Measurements from ENCODE around the gene NPS.

Gene NPS

GRCh38 chr10:127564644-127565043 is 15.5 kb downstream of the NPS start:
- TF ChIP-seq, protein P1, sequence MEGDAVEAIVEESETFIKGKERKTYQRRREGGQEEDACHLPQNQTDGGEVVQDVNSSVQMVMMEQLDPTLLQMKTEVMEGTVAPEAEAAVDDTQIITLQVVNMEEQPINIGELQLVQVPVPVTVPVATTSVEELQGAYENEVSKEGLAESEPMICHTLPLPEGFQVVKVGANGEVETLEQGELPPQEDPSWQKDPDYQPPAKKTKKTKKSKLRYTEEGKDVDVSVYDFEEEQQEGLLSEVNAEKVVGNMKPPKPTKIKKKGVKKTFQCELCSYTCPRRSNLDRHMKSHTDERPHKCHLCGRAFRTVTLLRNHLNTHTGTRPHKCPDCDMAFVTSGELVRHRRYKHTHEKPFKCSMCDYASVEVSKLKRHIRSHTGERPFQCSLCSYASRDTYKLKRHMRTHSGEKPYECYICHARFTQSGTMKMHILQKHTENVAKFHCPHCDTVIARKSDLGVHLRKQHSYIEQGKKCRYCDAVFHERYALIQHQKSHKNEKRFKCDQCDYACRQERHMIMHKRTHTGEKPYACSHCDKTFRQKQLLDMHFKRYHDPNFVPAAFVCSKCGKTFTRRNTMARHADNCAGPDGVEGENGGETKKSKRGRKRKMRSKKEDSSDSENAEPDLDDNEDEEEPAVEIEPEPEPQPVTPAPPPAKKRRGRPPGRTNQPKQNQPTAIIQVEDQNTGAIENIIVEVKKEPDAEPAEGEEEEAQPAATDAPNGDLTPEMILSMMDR (IDR thresholded peaks at IDR 0.05; ENCODE audit: low read depth, low read length, missing control alignments), result no peak
- H3K4me3 ChIP-seq (replicated peaks; ENCODE audit: low read depth, low read length), result no peak overlapping the region
- no peak for DNase-seq (ENCODE audit: extremely low read depth, low read depth)

DNA sequence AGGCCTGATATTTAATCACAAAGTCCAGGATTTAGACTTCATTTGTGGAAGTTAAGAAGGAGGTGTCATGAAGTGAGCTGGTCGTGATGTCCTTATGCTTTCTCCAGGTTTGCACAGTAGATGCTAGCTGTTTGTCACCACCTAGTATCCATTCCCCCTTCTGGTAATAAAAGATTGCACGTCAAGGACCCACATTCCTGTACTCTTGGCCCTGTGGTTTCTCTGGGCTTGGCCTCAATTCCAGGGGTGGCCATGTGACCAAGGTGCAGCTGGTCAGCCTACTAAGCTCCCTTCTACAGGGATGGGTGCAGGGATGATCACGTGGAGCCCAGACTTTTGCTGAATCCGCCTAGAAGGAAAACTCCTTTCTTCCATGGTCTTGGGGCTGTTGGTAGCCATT is 16.5 kb downstream of the NPS start:
- no peak for DNase-seq (ENCODE audit: extremely low read depth, low read depth)
- no peak overlapping the region for H3K4me3 ChIP-seq (replicated peaks; ENCODE audit: low read depth, low read length)
- TF ChIP-seq, protein P1 (IDR thresholded peaks at IDR 0.05; ENCODE audit: low read depth, low read length, missing control alignments), result no peak

DNA sequence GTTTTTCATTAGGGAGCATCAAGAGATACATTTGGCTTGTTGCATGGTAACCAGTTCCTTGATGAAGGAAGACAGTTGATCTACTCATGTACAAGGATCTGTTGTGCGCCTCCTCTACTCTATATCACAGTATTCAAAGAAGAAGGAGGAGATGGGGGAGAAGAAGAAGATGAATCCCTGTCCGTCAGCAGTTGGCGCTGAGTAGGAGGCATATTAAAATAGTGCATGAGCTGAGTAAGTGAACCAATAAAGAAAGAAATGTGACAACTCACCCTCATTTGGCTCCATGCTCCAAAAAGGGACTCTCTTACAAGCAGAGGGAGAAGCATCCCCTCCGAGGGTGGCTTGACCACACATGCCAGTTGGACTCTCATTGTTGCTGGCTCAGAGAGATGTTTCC is 20.1 kb downstream of the NPS start:
- TF ChIP-seq, protein P1 (IDR thresholded peaks at IDR 0.05; ENCODE audit: low read depth, low read length, missing control alignments), result no peak
- H3K4me3 ChIP-seq (replicated peaks; ENCODE audit: low read depth, low read length), result no peak overlapping the region
- no peak for DNase-seq (ENCODE audit: extremely low read depth, low read depth)

GRCh38 chr10:127570036-127570435 is 20.9 kb downstream of the NPS start:
- TF ChIP-seq, protein P1 (IDR thresholded peaks at IDR 0.05; ENCODE audit: low read depth, low read length, missing control alignments), result no peak
- no peak for DNase-seq (ENCODE audit: extremely low read depth, low read depth)
- H3K4me3 ChIP-seq (replicated peaks; ENCODE audit: low read depth, low read length), result no peak overlapping the region

DNA sequence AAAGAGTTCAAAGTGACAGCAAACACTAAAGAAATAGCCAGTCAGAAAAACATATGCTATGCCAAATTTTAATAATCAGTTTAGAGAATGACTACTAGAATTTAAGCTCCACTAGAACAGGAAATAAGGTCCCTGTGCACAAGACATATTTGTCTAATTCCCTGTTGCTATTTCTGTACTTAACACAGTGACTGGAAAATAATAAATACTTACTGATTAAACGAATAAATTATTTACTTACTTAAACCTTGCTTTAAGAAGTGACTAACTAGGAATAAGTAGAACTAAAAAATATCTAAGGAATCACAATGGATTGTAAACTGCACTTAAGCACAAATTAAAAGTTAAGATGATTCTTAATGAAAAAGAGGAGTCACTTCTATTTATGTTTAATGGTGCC is 22.3 kb downstream of the NPS start:
- TF ChIP-seq, protein P1 (IDR thresholded peaks at IDR 0.05; ENCODE audit: low read depth, low read length, missing control alignments), result no peak
- H3K4me3 ChIP-seq (replicated peaks; ENCODE audit: low read depth, low read length), result no peak overlapping the region
- DNase-seq (ENCODE audit: extremely low read depth, low read depth), result no peak

- no peak overlapping the region for H3K4me3 ChIP-seq (replicated peaks; ENCODE audit: low read depth, low read length)
- TF ChIP-seq, protein P1 (IDR thresholded peaks at IDR 0.05; ENCODE audit: low read depth, low read length, missing control alignments), result no peak
- no peak for DNase-seq (ENCODE audit: extremely low read depth, low read depth)
Observed at GRCh38 chr10:127576051-127576450, 26.9 kb downstream of the NPS start.

- H3K4me3 ChIP-seq (replicated peaks; ENCODE audit: low read depth, low read length), result no peak overlapping the region
- DNase-seq (ENCODE audit: extremely low read depth, low read depth), result no peak
- TF ChIP-seq, protein P1 (IDR thresholded peaks at IDR 0.05; ENCODE audit: low read depth, low read length, missing control alignments), result no peak
Observed at GRCh38 chr10:127576740-127577161, 27.6 kb downstream of the NPS start.
